BLaER1 (cell line): ENCODE results near the gene BCAP29.

ENCODE experiments used
- H3K27ac ChIP-seq: shearing (Covaris generic); formaldehyde crosslinking; 2 replicates; pipeline ENCODE4 v1.8.1; 2022
- H3K27me3 ChIP-seq: shearing (Covaris generic); formaldehyde crosslinking; 2 replicates; pipeline ENCODE4 v1.8.1; 2022
- H3K36me3 ChIP-seq: shearing (Covaris generic); formaldehyde crosslinking; 2 replicates; pipeline ENCODE4 v1.8.1; 2022
- H3K4me1 ChIP-seq: shearing (Covaris generic); formaldehyde crosslinking; 2 replicates; pipeline ENCODE4 v1.8.1; 2022
- H3K4me2 ChIP-seq: shearing (Covaris generic); formaldehyde crosslinking; 2 replicates; pipeline ENCODE4 v1.8.1; 2022
- H3K4me3 ChIP-seq: shearing (Covaris generic); formaldehyde crosslinking; 2 replicates; pipeline ENCODE4 v1.8.1; 2022
- H3K9ac ChIP-seq: shearing (Covaris generic); formaldehyde crosslinking; 2 replicates; pipeline ENCODE4 v1.8.1; 2022
- H3K9me3 ChIP-seq: shearing (Covaris generic); formaldehyde crosslinking; 2 replicates; pipeline ENCODE4 v1.8.1; 2022
- H4K20me1 ChIP-seq: shearing (Covaris generic); formaldehyde crosslinking; 2 replicates; pipeline ENCODE4 v1.8.1; 2022
- Cebpa-rat ChIP-seq: shearing (Covaris generic); IDR thresholded peaks from 2 replicates; pipeline ENCODE4 v1.8.1; 2022

The BCAP29 gene

GRCh38 chr7:107613948-107614347, 33.9 kb downstream of the BCAP29 start:
- H3K27ac ChIP-seq = no peak overlapping the region
- H3K9me3 ChIP-seq = no peaks in the 10 kb centered on the region
- no peaks in the 10 kb centered on the region for H4K20me1 ChIP-seq
- peaks cover 20% of the 10 kb centered on the region for H3K36me3 ChIP-seq
- H3K4me1 ChIP-seq = no peaks in the 10 kb centered on the region
- no peak for TF ChIP-seq Cebpa-rat
- H3K4me2 ChIP-seq = no peak overlapping the region
- no peak overlapping the region for H3K9ac ChIP-seq
- H3K27me3 ChIP-seq = no peaks in the 10 kb centered on the region
- no peak overlapping the region for H3K4me3 ChIP-seq

- Histone ChIP-seq H3K4me1 (no peaks in the 10 kb centered on the region), H3K27ac (no peak overlapping the region), H3K36me3 (peaks cover 20% of the 10 kb centered on the region), H3K9me3 (no peaks in the 10 kb centered on the region), H3K9ac (no peak overlapping the region), H4K20me1 (no peaks in the 10 kb centered on the region), H3K27me3 (no peaks in the 10 kb centered on the region), H3K4me3 (no peak overlapping the region), H3K4me2 (no peak overlapping the region)
- no peak for TF ChIP-seq Cebpa-rat
These were observed 34.4 kb downstream of the BCAP29 start for GRCh38 chr7:107614425-107614824.

- Histone ChIP-seq H3K4me1 (no peaks in the 10 kb centered on the region), H3K36me3 (peaks cover 20% of the 10 kb centered on the region), H3K27ac (no peak overlapping the region), H3K27me3 (no peaks in the 10 kb centered on the region), H3K9me3 (no peaks in the 10 kb centered on the region), H4K20me1 (no peaks in the 10 kb centered on the region), H3K4me2 (no peak overlapping the region), H3K4me3 (no peak overlapping the region), H3K9ac (no peak overlapping the region)
- TF ChIP-seq Cebpa-rat = no peak
These were observed 36.0 kb downstream of the BCAP29 start for GRCh38 chr7:107615910-107616680.

- H3K36me3 ChIP-seq = no peaks in the 10 kb centered on the region
- TF ChIP-seq Cebpa-rat = no peak
- no peaks in the 10 kb centered on the region for H4K20me1 ChIP-seq
- H3K4me3 ChIP-seq = no peak overlapping the region
- H3K9ac ChIP-seq = no peak overlapping the region
- no peaks in the 10 kb centered on the region for H3K4me1 ChIP-seq
- no peak overlapping the region for H3K27ac ChIP-seq
- no peak overlapping the region for H3K4me2 ChIP-seq
- H3K9me3 ChIP-seq = peaks cover 5% of the 10 kb centered on the region; the same call in 1 of the 2 replicates
- H3K27me3 ChIP-seq = no peaks in the 10 kb centered on the region
These were observed 42.4 kb downstream of the BCAP29 start for GRCh38 chr7:107622429-107622828.

GRCh38 chr7:107622894-107623293, 42.8 kb downstream of the BCAP29 start:
- no peak for TF ChIP-seq Cebpa-rat
- H3K36me3 ChIP-seq = no peaks in the 10 kb centered on the region
- no peak overlapping the region for H3K27ac ChIP-seq
- H3K4me2 ChIP-seq = no peak overlapping the region
- H3K9me3 ChIP-seq = peaks cover 5% of the 10 kb centered on the region; the same call in 1 of the 2 replicates
- H3K27me3 ChIP-seq = no peaks in the 10 kb centered on the region
- H3K9ac ChIP-seq = no peak overlapping the region
- H3K4me3 ChIP-seq = no peak overlapping the region
- no peaks in the 10 kb centered on the region for H3K4me1 ChIP-seq
- H4K20me1 ChIP-seq = no peaks in the 10 kb centered on the region

GRCh38 chr7:107627002-107627401, 47.0 kb downstream of the BCAP29 start:
- no peak overlapping the region for H3K4me3 ChIP-seq
- H3K4me1 ChIP-seq = no peaks in the 10 kb centered on the region
- H3K9ac ChIP-seq = no peak overlapping the region
- no peaks in the 10 kb centered on the region for H4K20me1 ChIP-seq
- no peak overlapping the region for H3K4me2 ChIP-seq
- no peaks in the 10 kb centered on the region for H3K27me3 ChIP-seq
- H3K9me3 ChIP-seq = peaks cover 5% of the 10 kb centered on the region; the same call in 1 of the 2 replicates
- H3K36me3 ChIP-seq = no peaks in the 10 kb centered on the region
- H3K27ac ChIP-seq = no peak overlapping the region
- no peak for TF ChIP-seq Cebpa-rat

- Histone ChIP-seq H3K4me2 (no peak overlapping the region), H3K9me3 (peaks cover 5% of the 10 kb centered on the region; the same call in 1 of the 2 replicates), H3K36me3 (no peaks in the 10 kb centered on the region), H3K27ac (no peak overlapping the region), H4K20me1 (no peaks in the 10 kb centered on the region), H3K4me3 (no peak overlapping the region), H3K4me1 (no peaks in the 10 kb centered on the region), H3K27me3 (no peaks in the 10 kb centered on the region), H3K9ac (no peak overlapping the region)
- TF ChIP-seq Cebpa-rat = no peak
These were observed 48.5 kb downstream of the BCAP29 start for GRCh38 chr7:107628461-107629064.

GRCh38 chr7:107630342-107630741, 50.3 kb downstream of the BCAP29 start:
- H3K4me3 ChIP-seq = no peak overlapping the region
- TF ChIP-seq Cebpa-rat = no peak
- H3K9me3 ChIP-seq = peaks cover 5% of the 10 kb centered on the region; the same call in 1 of the 2 replicates
- no peak overlapping the region for H3K27ac ChIP-seq
- H3K36me3 ChIP-seq = no peaks in the 10 kb centered on the region
- H4K20me1 ChIP-seq = no peaks in the 10 kb centered on the region
- no peaks in the 10 kb centered on the region for H3K27me3 ChIP-seq
- no peak overlapping the region for H3K4me2 ChIP-seq
- no peak overlapping the region for H3K9ac ChIP-seq
- H3K4me1 ChIP-seq = no peaks in the 10 kb centered on the region

GRCh38 chr7:107631588-107632491, 51.8 kb downstream of the BCAP29 start:
- no peak overlapping the region for H3K27ac ChIP-seq
- no peaks in the 10 kb centered on the region for H3K27me3 ChIP-seq
- H3K9ac ChIP-seq = no peak overlapping the region
- TF ChIP-seq Cebpa-rat = no peak
- no peak overlapping the region for H3K4me3 ChIP-seq
- H3K4me2 ChIP-seq = no peak overlapping the region
- H3K4me1 ChIP-seq = no peaks in the 10 kb centered on the region
- H3K9me3 ChIP-seq = peaks cover 5% of the 10 kb centered on the region; the same call in 1 of the 2 replicates
- no peaks in the 10 kb centered on the region for H4K20me1 ChIP-seq
- no peaks in the 10 kb centered on the region for H3K36me3 ChIP-seq
